Panc1 (cell line): Measurements from ENCODE around the gene SLC16A1. TPM values are rescaled to one million over a fixed set of nuclear protein-coding genes. Genes with fewer than 3 reads are reported as not detected.

Source experiments
- ATAC-seq: fragments of 200-7000 bp; cut with Tn5 transposase; 2 replicates; pipeline ENCODE4 v1.9.1; 2020; ENCODE audit warnings: mild to moderate bottlenecking, moderate library complexity
- BruUV-seq: library from RNA; stranded (reverse); fragments of 400-500 nt; replicated peaks from 2 replicates; lab custom pipeline; 2021; lab: Mats Ljungman, UMichigan
- CTCF ChIA-PET: fragments of 300-600 bp; sonication (Branson Sonifier 250); formaldehyde crosslinking; loops from one replicate; lab custom pipeline; 2022; ENCODE audit warnings: antibody characterized with exemption; lab: Charles Lee
- POLR2A ChIA-PET: fragments of 300-600 bp; sonication (Branson Sonifier 250); formaldehyde crosslinking; loops from one replicate; lab custom pipeline; 2022; ENCODE audit warnings: antibody characterized with exemption; lab: Charles Lee
- DNase-seq: peaks from one replicate; pipeline ENCODE4 v3.0.0-alpha.2; 2010; ENCODE audit warnings: low read depth, low spot score
- H3K27ac ChIP-seq: 2 replicates; pipeline ENCODE4 v1.5.1; 2011; ENCODE audit warnings: mild to moderate bottlenecking, low read length, inconsistent platforms
- H3K27me3 ChIP-seq: fragments of 200-500 bp; sonication (Bioruptor generic); 2 replicates; pipeline ENCODE4 v1.6.0; 2014; ENCODE audit warnings: low read length, inconsistent platforms; ENCODE audit not compliant: control insufficient read depth, insufficient read depth
- H3K36me3 ChIP-seq: fragments of 200-500 bp; sonication (Bioruptor generic); 2 replicates; pipeline ENCODE4 v1.5.1; 2014; ENCODE audit warnings: inconsistent platforms, mild to moderate bottlenecking, low read length, moderate library complexity; ENCODE audit not compliant: control insufficient read depth, insufficient read depth
- H3K4me1 ChIP-seq: 2 replicates; pipeline ENCODE4 v1.5.1; 2011; ENCODE audit warnings: inconsistent platforms, mild to moderate bottlenecking, low read length, moderate library complexity; ENCODE audit not compliant: control insufficient read depth, insufficient read depth
- H3K4me3 ChIP-seq, 2 experiments: 2 replicates each; pipeline ENCODE4 v1.5.1; 2011 to 2012; ENCODE audit warnings: low read depth in 2 of 2, low read length in 2 of 2, mild to moderate bottlenecking in 2 of 2, inconsistent platforms in 1 of 2, moderate library complexity in 1 of 2
- H3K9me3 ChIP-seq: fragments of 200-500 bp; sonication (Bioruptor generic); 2 replicates; pipeline ENCODE4 v1.5.1; 2014; ENCODE audit warnings: low read depth, mild to moderate bottlenecking, inconsistent platforms, low read length, moderate library complexity; ENCODE audit not compliant: control insufficient read depth, insufficient read depth
- POLR2AphosphoS5 ChIP-seq: IDR thresholded peaks from 2 replicates; pipeline ENCODE4 v1.6.1; 2012; ENCODE audit warnings: mild to moderate bottlenecking, low read depth, low read length, moderate library complexity
- SIN3A ChIP-seq: IDR thresholded peaks from 2 replicates; pipeline ENCODE4 v1.6.1; 2012; ENCODE audit warnings: low read depth, mild to moderate bottlenecking, low read length, moderate library complexity, borderline replicate concordance; ENCODE audit not compliant: insufficient read depth
- TCF7L2 ChIP-seq: IDR thresholded peaks from 2 replicates; pipeline ENCODE4 v1.6.1; 2011; ENCODE audit warnings: mild to moderate bottlenecking, low read depth, low read length, inconsistent platforms
- in situ Hi-C: cut with HindIII; loops from 2 replicates; pipeline ENCODE4 v1.10.0; 2016; ENCODE audit warnings: low sequenced_read_pairs, low pct_unique_long_range_greater_than_20kb
- intact Hi-C: fragments of 100-400 bp; cut with micrococcal nuclease; formaldehyde crosslinking; loops from one replicate; pipeline ENCODE4 v1.10.0; 2022; ENCODE audit not compliant: unreplicated experiment
- total RNA-seq: library from RNA; stranded (reverse); gene quantifications from one replicate; pipeline ENCODE4 v1.2.1, GENCODE V29; 2021; ENCODE audit not compliant: unreplicated experiment
- TF ChIP-seq, protein P1 (sequence below), 2 experiments: IDR thresholded peaks; 2 replicates each; pipeline ENCODE4 v1.6.1; 2011 to 2012; ENCODE audit warnings: low read depth in 2 of 2, control low read depth in 1 of 2, low read length in 1 of 2, mild to moderate bottlenecking in 1 of 2, moderate library complexity in 1 of 2; ENCODE audit not compliant: insufficient read depth in 1 of 2
- TF ChIP-seq, protein P2 (sequence below): fragments of 450-650 bp; IDR thresholded peaks from 2 replicates; pipeline ENCODE4 v1.5.1; 2017; ENCODE audit warnings: mild to moderate bottlenecking

SLC16A1 gene
- total RNA-seq, 1 experiment from 2014 or later, result 51.5 TPM

DNA sequence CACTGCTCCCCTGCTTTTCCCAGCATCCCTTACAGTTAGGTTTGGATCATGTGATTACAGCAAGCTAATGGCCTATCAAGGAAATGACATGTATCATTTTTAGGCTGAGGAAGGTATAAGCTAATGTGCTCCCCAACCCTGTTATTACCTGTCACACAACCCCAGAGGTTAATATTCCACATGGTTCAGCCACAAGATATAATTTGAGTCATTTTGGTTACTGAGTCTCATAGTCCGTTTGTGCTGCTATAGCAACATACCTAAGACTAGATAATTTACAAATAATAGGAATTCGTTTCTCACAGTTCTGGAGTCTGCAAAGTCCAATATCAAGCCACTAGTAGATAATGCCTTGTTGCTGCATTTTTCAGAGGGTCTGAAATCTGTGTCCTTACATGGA is 29.1 kb upstream of the SLC16A1 start:
- ATAC-seq, result no peak
- in situ Hi-C loops, result no loop called here
- H3K27me3 ChIP-seq, result no peaks in the 10 kb centered on the region
- DNase-seq, result no peak
- no peaks in the 10 kb centered on the region for H3K4me1 ChIP-seq
- TF ChIP-seq, protein P1, sequence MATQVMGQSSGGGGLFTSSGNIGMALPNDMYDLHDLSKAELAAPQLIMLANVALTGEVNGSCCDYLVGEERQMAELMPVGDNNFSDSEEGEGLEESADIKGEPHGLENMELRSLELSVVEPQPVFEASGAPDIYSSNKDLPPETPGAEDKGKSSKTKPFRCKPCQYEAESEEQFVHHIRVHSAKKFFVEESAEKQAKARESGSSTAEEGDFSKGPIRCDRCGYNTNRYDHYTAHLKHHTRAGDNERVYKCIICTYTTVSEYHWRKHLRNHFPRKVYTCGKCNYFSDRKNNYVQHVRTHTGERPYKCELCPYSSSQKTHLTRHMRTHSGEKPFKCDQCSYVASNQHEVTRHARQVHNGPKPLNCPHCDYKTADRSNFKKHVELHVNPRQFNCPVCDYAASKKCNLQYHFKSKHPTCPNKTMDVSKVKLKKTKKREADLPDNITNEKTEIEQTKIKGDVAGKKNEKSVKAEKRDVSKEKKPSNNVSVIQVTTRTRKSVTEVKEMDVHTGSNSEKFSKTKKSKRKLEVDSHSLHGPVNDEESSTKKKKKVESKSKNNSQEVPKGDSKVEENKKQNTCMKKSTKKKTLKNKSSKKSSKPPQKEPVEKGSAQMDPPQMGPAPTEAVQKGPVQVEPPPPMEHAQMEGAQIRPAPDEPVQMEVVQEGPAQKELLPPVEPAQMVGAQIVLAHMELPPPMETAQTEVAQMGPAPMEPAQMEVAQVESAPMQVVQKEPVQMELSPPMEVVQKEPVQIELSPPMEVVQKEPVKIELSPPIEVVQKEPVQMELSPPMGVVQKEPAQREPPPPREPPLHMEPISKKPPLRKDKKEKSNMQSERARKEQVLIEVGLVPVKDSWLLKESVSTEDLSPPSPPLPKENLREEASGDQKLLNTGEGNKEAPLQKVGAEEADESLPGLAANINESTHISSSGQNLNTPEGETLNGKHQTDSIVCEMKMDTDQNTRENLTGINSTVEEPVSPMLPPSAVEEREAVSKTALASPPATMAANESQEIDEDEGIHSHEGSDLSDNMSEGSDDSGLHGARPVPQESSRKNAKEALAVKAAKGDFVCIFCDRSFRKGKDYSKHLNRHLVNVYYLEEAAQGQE (IDR thresholded peaks at IDR 0.05; ENCODE audit: insufficient read depth in 1 of 2, low read depth in 2 of 2, low read length in 1 of 2), result no peak
- no peak for TF ChIP-seq SIN3A
- TF ChIP-seq TCF7L2, result no peak
- TF ChIP-seq POLR2AphosphoS5, result no peak
- TF ChIP-seq, protein P2, sequence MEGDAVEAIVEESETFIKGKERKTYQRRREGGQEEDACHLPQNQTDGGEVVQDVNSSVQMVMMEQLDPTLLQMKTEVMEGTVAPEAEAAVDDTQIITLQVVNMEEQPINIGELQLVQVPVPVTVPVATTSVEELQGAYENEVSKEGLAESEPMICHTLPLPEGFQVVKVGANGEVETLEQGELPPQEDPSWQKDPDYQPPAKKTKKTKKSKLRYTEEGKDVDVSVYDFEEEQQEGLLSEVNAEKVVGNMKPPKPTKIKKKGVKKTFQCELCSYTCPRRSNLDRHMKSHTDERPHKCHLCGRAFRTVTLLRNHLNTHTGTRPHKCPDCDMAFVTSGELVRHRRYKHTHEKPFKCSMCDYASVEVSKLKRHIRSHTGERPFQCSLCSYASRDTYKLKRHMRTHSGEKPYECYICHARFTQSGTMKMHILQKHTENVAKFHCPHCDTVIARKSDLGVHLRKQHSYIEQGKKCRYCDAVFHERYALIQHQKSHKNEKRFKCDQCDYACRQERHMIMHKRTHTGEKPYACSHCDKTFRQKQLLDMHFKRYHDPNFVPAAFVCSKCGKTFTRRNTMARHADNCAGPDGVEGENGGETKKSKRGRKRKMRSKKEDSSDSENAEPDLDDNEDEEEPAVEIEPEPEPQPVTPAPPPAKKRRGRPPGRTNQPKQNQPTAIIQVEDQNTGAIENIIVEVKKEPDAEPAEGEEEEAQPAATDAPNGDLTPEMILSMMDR, result no peak
- no peaks in the 10 kb centered on the region for H3K36me3 ChIP-seq
- H3K27ac ChIP-seq, result no peak overlapping the region
- ChIA-PET POLR2A (no interaction called here), CTCF (no interaction called here)
- no TSS peak for BruUV-seq
- H3K4me3 ChIP-seq, result no peak overlapping the region
- no peaks in the 10 kb centered on the region for H3K9me3 ChIP-seq
- intact Hi-C loops, result no loop called here

DNA sequence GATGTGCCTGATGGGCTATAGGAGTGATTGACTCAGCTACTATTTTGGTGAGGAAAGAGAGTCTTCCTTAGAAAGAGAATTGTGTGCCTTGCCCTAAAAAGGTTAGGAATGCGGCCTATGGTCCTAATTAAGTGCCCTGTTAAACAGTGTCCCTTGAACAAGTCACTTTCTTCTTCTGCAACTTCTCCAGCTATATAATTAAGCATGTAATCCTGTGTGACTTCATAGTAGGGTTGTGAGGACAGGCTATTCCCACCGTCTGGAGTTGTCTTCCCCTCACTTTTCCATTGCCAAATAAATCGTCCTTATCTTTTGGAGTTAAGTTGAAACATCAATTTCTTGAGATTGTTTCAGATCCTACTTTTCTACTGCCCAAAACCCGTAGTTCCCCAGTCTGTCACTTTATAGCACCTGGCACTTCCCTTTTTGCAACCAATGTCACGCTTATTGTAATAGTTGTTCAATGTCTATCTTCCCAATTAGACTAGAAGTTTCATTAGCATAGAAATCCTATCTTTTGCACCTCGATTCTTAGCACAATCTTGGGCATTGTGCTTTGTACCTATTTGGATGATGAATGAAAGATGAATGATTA is 27.6 kb upstream of the SLC16A1 start:
- no TSS peak for BruUV-seq
- intact Hi-C loops, result no loop called here
- Histone ChIP-seq H3K27me3 (no peaks in the 10 kb centered on the region), H3K4me3 (no peak overlapping the region), H3K27ac (no peak overlapping the region), H3K36me3 (no peaks in the 10 kb centered on the region), H3K4me1 (no peaks in the 10 kb centered on the region), H3K9me3 (no peaks in the 10 kb centered on the region)
- CTCF ChIA-PET, result interaction anchor here (0.5 kb wide), 1 partner anchor 17 kb away, joined by 3 read pairs; no protein-coding TSS in a partner anchor
- in situ Hi-C loops, result no loop called here
- POLR2A ChIA-PET, result interaction anchor here (0.6 kb wide), 1 partner anchor 134 kb away, joined by 3 read pairs; no protein-coding TSS in a partner anchor
- TF ChIP-seq, protein P2, result no peak
- no peak for TF ChIP-seq TCF7L2
- TF ChIP-seq POLR2AphosphoS5, result no peak
- TF ChIP-seq SIN3A, result no peak
- TF ChIP-seq, protein P1 (IDR thresholded peaks at IDR 0.05; ENCODE audit: insufficient read depth in 1 of 2, low read depth in 2 of 2, low read length in 1 of 2), result no peak
- DNase-seq, result no peak
- ATAC-seq, result no peak
